Stimulated activated CD8-positive, alpha-beta memory T cell treated with anti-CD3 and anti-CD28 coated beads, Interleukin-2, amount 100 ng/mL, for 48 hours (primary cell): ENCODE results near the gene MAPK4.

Experiments
- DNase-seq, 2 donors: peaks; one replicate each; pipeline ENCODE4 v3.0.0-alpha.2; 2020; ENCODE audit warnings: low read depth in 2 of 2

The MAPK4 gene

GRCh38 chr18:50653402-50654093 is 93.7 kb downstream of the MAPK4 start:
- no peak for DNase-seq

DNA sequence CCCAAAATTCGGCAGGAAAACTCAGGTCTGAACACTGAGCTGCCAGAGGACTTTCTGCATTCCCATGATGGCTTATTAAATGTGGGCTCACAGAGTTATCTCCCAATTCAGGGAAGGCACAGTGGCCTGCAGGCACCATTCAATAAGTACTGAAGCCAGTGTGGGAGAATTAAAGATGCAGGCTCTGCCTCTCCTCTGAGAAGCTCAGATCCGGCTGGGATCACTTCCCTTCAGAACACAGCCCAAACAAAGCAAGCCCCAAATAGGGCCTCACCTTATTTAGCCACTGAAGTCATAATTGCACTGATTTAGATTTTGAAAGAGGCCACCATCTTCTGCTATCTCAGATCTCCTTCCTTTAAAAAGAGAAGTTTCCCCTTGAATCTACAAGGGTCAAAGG is 94.3 kb downstream of the MAPK4 start:
- no peak for DNase-seq

- no peak for DNase-seq
These were observed 95.0 kb downstream of the MAPK4 start for GRCh38 chr18:50654658-50655550.

DNA sequence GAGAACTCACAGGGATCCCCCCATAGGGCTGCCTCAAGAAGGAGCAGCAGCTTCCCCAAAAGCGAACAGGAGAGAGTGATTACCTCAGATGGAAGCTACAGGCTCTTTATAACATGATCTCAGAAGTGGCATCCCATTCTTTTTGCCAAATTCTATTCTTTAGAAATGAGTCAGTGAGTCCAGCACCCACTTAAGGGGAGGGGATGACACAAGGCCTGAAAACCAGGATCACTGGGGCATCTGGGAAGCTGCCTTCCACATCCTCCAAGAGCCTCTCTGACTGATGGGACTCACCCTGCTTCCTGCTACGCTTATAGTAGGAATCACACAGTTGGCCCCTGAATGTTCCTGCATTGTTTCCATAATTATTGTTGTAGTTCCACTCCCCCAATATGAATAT is 96.5 kb downstream of the MAPK4 start:
- DNase-seq: no peak

GRCh38 chr18:50656841-50657470 is 97.1 kb downstream of the MAPK4 start:
- DNase-seq: no peak

DNA sequence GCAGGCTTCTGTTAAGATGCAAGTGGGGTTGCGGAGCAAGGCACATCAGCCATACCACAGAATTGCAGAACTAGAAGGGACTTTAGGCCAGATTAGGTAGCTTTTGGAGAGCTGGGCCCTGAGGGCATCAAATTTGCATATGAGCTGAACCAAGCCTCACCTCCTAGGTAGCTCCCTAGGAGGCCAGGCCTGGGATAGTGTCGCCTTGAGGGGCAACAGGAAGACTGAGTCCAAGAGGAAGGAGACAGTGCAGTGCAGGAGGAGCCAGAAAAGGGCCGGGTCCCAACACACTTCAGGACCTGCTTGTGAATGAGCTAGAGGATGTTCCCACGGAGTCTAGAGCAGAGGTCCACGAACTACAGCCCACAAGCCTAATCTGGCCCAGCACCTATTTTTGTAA is 98.7 kb downstream of the MAPK4 start:
- no peak for DNase-seq

DNA sequence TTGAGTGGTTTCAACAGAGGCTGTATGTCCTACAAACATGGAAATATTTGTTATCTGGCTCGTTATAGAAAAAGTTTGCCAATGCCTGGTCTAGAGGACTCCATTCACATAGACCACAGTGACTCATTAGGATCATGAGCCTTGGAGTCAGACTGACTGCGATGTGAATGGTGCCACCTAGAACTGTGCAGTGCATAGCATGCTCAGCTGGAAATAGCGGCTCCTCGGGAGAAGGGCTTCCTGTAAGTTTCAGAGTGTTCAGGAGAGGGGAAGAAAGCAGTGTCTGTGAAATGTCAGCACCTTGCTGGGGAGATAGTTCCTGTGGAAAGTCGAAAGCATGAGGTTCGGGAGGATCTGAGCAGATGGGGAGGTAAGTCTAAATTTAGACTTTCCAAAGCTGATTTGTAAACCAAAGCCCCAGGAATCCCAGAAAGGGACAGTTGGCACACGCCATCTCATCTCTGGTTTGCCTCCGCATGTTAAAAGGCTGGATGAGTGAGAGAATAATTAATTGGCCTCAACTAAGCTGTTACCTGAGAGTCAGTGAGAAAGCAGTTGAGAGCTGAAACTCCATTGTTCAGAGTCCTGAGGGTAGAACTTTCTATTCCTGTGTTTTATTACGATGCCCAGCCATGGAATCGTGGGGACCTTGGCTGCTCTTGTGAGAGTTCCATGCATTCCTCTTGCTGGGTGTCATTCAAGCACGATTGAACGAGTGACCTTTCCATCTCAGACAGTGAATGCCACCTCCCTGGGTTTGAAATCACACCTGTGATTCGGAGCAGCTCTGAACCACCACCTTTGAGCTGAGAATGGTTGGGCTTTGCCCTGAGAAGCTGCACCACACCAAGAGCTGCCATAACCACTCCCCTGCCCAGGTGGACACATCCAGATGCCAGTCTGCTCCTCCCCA is 99.5 kb downstream of the MAPK4 start:
- DNase-seq: no peak

DNA sequence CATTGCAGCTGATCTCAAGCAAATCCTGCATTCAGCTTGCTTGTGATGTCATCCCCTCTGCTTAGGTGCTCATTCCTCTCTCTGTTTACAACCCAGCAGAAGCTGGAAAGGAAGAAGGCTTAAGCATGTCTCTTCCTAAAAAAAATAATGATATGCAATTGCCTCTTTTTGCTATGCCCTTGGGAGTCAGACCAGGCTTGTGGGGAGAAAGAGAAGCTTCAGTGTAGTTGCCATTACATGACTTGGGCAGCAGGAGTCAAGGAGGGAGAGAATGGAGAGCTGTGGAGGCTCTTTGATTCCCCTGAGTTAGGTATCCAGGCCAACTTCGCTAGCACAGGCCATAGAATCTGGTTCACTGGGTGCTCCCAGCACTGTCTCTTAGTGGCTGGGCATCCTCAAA is 101.1 kb downstream of the MAPK4 start:
- no peak for DNase-seq

- DNase-seq: no peak
These were observed 102.3 kb downstream of the MAPK4 start for GRCh38 chr18:50662177-50662576.

DNA sequence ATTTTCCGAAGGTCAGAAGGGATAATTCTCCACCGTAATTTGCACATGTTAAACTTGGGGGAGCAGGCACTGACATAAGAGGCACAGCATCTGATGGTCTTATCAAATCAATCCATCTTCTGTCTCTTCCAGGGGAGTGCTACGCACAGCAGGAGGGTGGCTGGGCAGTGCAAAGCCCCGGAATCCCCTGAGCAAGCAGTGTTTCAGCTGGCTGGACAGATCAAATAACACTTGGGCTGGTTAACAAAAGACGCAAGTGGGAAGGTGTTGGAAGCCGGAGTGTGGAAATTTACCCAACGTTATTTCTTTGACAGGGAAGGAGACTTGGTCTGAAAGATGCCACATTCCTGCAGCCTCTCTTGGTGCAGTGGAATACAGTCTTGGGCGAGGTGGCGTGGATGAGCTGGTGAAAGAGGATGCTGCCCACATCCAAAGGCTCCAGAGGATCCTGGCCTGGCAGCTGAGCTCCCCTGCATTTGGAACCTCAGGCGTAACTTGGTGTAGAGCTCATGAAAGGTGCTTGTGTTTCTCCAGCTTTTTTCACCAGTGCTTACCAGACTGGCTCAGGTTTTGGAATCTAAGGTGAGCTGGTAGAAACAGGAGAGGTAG is 103.0 kb downstream of the MAPK4 start:
- DNase-seq: no peak

- DNase-seq: no peak
These were observed 103.9 kb downstream of the MAPK4 start for GRCh38 chr18:50663626-50664441.

GRCh38 chr18:50665015-50665414 is 105.1 kb downstream of the MAPK4 start:
- DNase-seq: no peak

- no peak for DNase-seq
These were observed 105.6 kb downstream of the MAPK4 start for GRCh38 chr18:50665519-50665918.

DNA sequence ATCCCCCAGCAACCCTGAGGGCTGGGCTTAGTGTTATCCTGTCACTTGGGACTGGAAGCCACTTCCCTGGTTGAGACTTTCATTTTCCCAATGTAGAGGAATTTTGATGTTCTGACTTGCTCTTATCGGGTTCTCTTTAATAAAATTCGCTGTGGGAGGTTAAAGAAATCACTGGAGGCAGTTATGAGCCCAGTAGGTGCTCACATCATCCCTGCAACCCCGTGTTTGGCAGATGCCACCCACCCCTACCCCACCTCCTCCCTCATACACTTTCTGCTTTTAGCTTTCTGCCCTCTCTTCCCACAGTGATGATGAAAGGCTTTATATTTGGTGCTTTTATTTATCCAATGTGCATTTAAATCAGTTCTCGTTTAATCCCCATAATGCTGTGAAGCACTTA is 106.6 kb downstream of the MAPK4 start:
- DNase-seq: no peak

DNA sequence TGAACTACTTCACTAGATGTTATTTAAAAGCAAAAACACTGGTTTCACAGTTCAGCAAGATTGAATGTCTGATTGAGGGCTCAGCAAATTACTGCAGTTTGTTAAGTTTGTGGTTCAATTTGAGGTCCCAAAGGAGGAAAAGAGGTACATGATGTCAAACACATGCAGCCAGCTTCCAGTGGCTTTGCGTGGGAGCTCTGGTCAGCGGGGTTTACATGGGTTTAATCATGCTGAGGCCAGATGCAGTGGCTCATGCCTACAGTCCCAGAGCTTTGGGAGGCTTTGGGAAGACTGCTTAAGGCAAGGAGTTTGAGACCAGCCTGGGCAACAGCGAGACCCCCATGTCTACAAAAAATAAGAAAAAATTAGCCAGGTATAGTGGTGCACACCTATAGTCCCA is 111.5 kb downstream of the MAPK4 start:
- no peak for DNase-seq

GRCh38 chr18:50674307-50674980 is 114.6 kb downstream of the MAPK4 start:
- no peak for DNase-seq

GRCh38 chr18:50675043-50675442 is 115.2 kb downstream of the MAPK4 start:
- DNase-seq: no peak

- DNase-seq: no peak
These were observed 118.8 kb downstream of the MAPK4 start for GRCh38 chr18:50678651-50679050.

DNA sequence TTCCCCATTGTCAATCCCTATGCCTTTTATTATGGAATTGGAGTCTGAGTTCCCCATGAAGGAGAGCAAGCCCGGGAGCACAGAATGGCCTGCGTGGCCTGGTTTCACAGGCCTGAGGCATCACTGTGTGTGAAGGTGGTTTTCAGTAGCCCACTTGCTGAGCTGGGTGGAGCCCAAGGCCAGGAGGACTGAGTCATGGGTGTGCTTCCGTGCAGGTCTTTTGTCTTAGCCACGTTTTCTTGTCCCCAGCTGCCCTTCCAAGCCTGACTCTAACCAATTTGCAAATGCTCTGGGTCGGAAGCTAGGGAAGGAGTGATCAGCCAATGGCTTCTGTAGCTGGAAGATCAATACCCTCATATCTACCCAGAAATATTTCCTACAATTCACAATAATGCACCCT is 119.2 kb downstream of the MAPK4 start:
- DNase-seq: no peak

DNA sequence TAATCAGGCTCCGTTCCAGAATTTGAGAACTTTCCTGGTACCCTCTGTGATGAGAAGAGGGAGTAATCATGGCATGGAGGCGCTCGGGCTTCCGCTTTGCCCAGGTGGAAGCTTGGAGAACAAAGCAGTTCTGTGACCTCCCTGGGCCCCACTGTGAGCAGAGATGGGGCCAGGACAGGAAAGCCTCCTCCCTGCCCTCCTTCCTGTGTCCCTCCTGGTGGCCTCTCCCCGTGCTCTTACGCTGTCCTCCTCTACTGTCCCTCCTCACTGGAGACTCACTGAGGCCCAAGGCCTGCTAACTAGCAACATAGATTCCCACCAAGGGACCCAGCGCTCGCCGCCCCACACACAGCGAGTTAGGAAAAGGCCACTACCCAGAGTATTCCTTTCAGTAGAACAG is 119.8 kb downstream of the MAPK4 start:
- DNase-seq: no peak
